GM12878 (cell line): ENCODE results near the gene TOP2B.

Experiments used
- FOXM1 ChIP-seq: IDR thresholded peaks from 2 replicates; pipeline ENCODE4 v1.6.1; 2012; ENCODE audit warnings: low read depth, mild to moderate bottlenecking, inconsistent platforms, low read length, moderate library complexity
- SPI1 ChIP-seq: IDR thresholded peaks from 2 replicates; pipeline ENCODE4 v1.6.1; 2011; ENCODE audit warnings: low read depth, mild to moderate bottlenecking, low read length, moderate library complexity, borderline replicate concordance; ENCODE audit not compliant: insufficient read depth
- TARDBP ChIP-seq: IDR thresholded peaks from 2 replicates; pipeline ENCODE4 v1.6.1; 2016; ENCODE audit warnings: borderline replicate concordance
- TCF3 ChIP-seq: IDR thresholded peaks from 2 replicates; pipeline ENCODE4 v1.6.1; 2012; ENCODE audit warnings: low read depth, mild to moderate bottlenecking, low read length, borderline replicate concordance; ENCODE audit not compliant: insufficient read depth
- ZNF274 ChIP-seq: IDR thresholded peaks from one replicate; pipeline ENCODE4 v1.8.0; 2011; ENCODE audit not compliant: insufficient read length, insufficient read depth
- TF ChIP-seq, protein P1 (sequence below), 3 experiments: IDR thresholded peaks in 2 of 3; conservative IDR thresholded peaks in 1 of 3; 2 replicates each; pipeline ENCODE4 v1.5.1; 2011; ENCODE audit warnings: low read depth in 3 of 3, low read length in 3 of 3, mild to moderate bottlenecking in 3 of 3, control low read depth in 2 of 3, moderate library complexity in 2 of 3, inconsistent platforms in 1 of 3, mixed read lengths in 1 of 3; ENCODE audit not compliant: control insufficient read depth in 2 of 3, insufficient read depth in 1 of 3; ENCODE audit errors: extremely low read depth in 1 of 3

DNA sequence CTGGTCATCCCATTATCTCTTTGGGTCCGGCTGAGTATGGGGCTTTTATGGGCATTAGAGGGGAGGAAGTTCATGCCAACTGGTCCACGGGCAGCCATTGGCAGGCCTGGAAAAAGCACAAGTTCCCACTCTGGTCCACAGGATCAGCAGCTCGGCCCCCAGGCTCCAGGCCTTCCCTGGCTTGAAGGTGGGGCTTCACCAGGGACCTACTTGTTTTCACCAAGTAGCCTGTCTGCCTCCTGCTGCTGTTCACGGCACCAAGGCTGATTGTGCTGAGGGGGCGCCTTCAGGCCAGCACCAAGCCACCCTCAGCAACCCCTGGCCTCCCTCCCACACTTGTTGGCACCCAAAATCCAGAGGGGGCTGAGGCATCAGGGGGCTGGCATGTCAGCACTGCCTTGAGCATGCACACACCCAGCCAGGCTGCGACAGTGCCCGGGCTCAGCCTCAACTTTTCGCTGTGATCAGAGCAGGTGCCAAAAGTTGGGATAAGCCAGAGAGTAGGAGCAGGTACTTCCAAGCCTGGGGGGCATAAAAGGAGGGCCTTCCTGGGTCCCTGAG is 9.1 kb upstream of the TOP2B start:
- no peak for TF ChIP-seq SPI1
- TF ChIP-seq TARDBP: no peak
- no peak for TF ChIP-seq ZNF274
- TF ChIP-seq FOXM1: no peak
- TF ChIP-seq, protein P1, sequence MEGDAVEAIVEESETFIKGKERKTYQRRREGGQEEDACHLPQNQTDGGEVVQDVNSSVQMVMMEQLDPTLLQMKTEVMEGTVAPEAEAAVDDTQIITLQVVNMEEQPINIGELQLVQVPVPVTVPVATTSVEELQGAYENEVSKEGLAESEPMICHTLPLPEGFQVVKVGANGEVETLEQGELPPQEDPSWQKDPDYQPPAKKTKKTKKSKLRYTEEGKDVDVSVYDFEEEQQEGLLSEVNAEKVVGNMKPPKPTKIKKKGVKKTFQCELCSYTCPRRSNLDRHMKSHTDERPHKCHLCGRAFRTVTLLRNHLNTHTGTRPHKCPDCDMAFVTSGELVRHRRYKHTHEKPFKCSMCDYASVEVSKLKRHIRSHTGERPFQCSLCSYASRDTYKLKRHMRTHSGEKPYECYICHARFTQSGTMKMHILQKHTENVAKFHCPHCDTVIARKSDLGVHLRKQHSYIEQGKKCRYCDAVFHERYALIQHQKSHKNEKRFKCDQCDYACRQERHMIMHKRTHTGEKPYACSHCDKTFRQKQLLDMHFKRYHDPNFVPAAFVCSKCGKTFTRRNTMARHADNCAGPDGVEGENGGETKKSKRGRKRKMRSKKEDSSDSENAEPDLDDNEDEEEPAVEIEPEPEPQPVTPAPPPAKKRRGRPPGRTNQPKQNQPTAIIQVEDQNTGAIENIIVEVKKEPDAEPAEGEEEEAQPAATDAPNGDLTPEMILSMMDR (IDR thresholded peaks at IDR 0.05 in 2 of 3, conservative IDR thresholded peaks at IDR 0.05 in 1 of 3; ENCODE audit: control insufficient read depth in 2 of 3, extremely low read depth in 1 of 3, insufficient read depth in 1 of 3, low read depth in 3 of 3, low read length in 3 of 3): no peak
- TF ChIP-seq TCF3: no peak
